ENCODE data around the gene ARRDC2. TPM values are rescaled to one million over a fixed set of nuclear protein-coding genes. Genes with fewer than 3 reads are reported as not detected.

Gene ARRDC2
- total and polyA plus RNA-seq, 9 of the 15 experiments (the other 6 are each of a cell fraction or from before 2014, with no cell fraction given), result 1.9 to 27.4 (median 15.2) TPM

DNA sequence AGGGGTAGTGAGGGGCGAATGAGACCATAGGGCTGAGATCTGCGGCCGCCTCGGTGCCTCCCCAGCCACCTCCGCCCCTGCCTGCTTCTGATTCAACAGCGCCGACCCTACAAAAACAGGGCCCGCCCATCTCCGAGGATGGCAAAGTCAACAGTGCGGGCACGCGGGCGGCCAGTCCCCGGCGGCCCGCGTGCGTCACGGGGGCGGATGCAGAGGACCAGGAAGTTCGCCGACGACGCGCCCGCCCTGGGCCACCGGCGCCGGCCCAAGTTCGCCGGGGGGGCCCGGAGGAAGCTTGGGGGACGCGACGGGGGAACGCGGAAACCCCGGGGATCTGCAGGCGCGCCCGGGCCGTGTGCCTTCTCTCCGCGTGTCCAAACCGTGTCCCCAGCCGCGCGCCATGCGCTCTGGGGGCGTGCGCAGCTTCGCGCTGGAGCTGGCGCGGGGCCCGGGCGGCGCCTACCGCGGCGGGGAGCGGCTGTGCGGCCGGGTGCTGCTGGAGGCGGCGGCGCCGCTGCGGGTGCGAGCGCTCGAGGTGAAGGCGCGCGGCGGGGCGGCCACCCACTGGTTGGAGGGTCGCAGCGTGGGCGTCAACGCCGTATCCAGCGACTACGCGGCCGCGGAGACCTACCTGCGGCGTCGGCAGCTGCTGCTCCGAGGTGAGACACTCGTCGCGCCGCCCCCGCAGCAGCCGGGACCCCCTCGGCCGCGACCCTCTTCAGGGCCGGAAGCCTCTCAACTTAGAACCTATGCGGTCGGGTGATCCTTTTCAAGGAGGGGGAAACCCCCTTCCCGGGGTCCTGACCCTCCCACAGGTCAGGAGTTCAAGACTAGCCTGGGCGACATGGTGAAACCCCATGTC, 6.8 kb upstream of the ARRDC2 start (continued):
- TF ChIP-seq, protein P1, sequence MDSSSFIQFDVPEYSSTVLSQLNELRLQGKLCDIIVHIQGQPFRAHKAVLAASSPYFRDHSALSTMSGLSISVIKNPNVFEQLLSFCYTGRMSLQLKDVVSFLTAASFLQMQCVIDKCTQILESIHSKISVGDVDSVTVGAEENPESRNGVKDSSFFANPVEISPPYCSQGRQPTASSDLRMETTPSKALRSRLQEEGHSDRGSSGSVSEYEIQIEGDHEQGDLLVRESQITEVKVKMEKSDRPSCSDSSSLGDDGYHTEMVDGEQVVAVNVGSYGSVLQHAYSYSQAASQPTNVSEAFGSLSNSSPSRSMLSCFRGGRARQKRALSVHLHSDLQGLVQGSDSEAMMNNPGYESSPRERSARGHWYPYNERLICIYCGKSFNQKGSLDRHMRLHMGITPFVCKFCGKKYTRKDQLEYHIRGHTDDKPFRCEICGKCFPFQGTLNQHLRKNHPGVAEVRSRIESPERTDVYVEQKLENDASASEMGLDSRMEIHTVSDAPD (CRISPR knock-in tag; IDR thresholded peaks at IDR 0.05), result no peak
- TF ChIP-seq JUND (IDR thresholded peaks at IDR 0.05; ENCODE audit: borderline replicate concordance, low read depth, low read length), result no peak
- TF ChIP-seq JUND (tag; IDR thresholded peaks at IDR 0.05; ENCODE audit: borderline replicate concordance, low read depth, low read length), result no peak
- TF ChIP-seq, protein P2, sequence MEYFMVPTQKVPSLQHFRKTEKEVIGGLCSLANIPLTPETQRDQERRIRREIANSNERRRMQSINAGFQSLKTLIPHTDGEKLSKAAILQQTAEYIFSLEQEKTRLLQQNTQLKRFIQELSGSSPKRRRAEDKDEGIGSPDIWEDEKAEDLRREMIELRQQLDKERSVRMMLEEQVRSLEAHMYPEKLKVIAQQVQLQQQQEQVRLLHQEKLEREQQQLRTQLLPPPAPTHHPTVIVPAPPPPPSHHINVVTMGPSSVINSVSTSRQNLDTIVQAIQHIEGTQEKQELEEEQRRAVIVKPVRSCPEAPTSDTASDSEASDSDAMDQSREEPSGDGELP (CRISPR knock-in tag; IDR thresholded peaks at IDR 0.05; ENCODE audit: borderline replicate concordance), result peak; percentile 36; the same call in 1 of the 2 replicates
- TF ChIP-seq, protein P3, sequence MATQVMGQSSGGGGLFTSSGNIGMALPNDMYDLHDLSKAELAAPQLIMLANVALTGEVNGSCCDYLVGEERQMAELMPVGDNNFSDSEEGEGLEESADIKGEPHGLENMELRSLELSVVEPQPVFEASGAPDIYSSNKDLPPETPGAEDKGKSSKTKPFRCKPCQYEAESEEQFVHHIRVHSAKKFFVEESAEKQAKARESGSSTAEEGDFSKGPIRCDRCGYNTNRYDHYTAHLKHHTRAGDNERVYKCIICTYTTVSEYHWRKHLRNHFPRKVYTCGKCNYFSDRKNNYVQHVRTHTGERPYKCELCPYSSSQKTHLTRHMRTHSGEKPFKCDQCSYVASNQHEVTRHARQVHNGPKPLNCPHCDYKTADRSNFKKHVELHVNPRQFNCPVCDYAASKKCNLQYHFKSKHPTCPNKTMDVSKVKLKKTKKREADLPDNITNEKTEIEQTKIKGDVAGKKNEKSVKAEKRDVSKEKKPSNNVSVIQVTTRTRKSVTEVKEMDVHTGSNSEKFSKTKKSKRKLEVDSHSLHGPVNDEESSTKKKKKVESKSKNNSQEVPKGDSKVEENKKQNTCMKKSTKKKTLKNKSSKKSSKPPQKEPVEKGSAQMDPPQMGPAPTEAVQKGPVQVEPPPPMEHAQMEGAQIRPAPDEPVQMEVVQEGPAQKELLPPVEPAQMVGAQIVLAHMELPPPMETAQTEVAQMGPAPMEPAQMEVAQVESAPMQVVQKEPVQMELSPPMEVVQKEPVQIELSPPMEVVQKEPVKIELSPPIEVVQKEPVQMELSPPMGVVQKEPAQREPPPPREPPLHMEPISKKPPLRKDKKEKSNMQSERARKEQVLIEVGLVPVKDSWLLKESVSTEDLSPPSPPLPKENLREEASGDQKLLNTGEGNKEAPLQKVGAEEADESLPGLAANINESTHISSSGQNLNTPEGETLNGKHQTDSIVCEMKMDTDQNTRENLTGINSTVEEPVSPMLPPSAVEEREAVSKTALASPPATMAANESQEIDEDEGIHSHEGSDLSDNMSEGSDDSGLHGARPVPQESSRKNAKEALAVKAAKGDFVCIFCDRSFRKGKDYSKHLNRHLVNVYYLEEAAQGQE (IDR thresholded peaks at IDR 0.05; ENCODE audit: borderline replicate concordance), result peak; percentile 4; the same call in 1 of the 2 replicates
- TF ChIP-seq, protein P3 (CRISPR knock-in tag; IDR thresholded peaks at IDR 0.05; ENCODE audit: low read depth), result 0 out of 2 replicates have a peak, but pooled peaks have one; percentile 54
- peak; percentile 51; the same call in 1 of the 2 replicates for TF ChIP-seq ELF4 (CRISPR knock-in tag; IDR thresholded peaks at IDR 0.05)
- no peak for TF ChIP-seq ZNF41 (CRISPR knock-in tag; conservative IDR thresholded peaks at IDR 0.05)
- TF ChIP-seq YBX1 (IDR thresholded peaks at IDR 0.05), result no peak
- TF ChIP-seq, protein P4, sequence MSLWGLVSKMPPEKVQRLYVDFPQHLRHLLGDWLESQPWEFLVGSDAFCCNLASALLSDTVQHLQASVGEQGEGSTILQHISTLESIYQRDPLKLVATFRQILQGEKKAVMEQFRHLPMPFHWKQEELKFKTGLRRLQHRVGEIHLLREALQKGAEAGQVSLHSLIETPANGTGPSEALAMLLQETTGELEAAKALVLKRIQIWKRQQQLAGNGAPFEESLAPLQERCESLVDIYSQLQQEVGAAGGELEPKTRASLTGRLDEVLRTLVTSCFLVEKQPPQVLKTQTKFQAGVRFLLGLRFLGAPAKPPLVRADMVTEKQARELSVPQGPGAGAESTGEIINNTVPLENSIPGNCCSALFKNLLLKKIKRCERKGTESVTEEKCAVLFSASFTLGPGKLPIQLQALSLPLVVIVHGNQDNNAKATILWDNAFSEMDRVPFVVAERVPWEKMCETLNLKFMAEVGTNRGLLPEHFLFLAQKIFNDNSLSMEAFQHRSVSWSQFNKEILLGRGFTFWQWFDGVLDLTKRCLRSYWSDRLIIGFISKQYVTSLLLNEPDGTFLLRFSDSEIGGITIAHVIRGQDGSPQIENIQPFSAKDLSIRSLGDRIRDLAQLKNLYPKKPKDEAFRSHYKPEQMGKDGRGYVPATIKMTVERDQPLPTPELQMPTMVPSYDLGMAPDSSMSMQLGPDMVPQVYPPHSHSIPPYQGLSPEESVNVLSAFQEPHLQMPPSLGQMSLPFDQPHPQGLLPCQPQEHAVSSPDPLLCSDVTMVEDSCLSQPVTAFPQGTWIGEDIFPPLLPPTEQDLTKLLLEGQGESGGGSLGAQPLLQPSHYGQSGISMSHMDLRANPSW (CRISPR knock-in tag; IDR thresholded peaks at IDR 0.05), result no peak
- TF ChIP-seq FOXM1 (IDR thresholded peaks at IDR 0.05; ENCODE audit: low read depth), result no peak
- no peak for TF ChIP-seq FOXM1 (CRISPR knock-in tag; IDR thresholded peaks at IDR 0.05; ENCODE audit: low read depth)
- peak; percentile 61 for TF ChIP-seq TAF1 (IDR thresholded peaks at IDR 0.05; ENCODE audit: control insufficient read depth, extremely low read depth, insufficient read depth, low read length, severe bottlenecking)
